Left lobe of liver (tissue), 2 donors: ENCODE measurements around the gene RAB4A. TPM values are rescaled to one million over a fixed set of nuclear protein-coding genes. Genes with fewer than 3 reads are reported as not detected.
"Not testable (repeated sequence)": the region's sequence is repeated elsewhere in the genome, so short reads cannot be mapped to it uniquely, and the experiment has no call there.

Experiments used
- ATAC-seq: fragments of 200-7000 bp; cut with Tn5 transposase; one replicate; pipeline ENCODE4 v1.9.1; 2020; ENCODE audit warnings: mild to moderate bottlenecking, moderate library complexity
- DNase-seq: peaks from one replicate; pipeline ENCODE4 v3.0.0-alpha.2; 2020; ENCODE audit warnings: low spot score
- total RNA-seq: library from RNA; stranded (reverse); gene quantifications from one replicate; pipeline ENCODE4 v1.2.1, GENCODE V29; 2021
- donor health status: DM: no; HTN: no; CAD: no; lungs with moderate emphysema.
- donor health status: DM: no; HTN: yes; CAD: no.

RAB4A gene
- total RNA-seq, 1 donor from 2014 or later = 63.7 TPM

- peak; percentile 11 for ATAC-seq
These were observed 24.8 kb downstream of the RAB4A start for GRCh38 chr1:229295745-229296144.

GRCh38 chr1:229296541-229296941, 25.6 kb downstream of the RAB4A start:
- DNase-seq (no peak), ATAC-seq (no peak)

More at GRCh38 chr1:229295745-229296144, 24.8 kb downstream of the RAB4A start:
- DNase-seq = no peak

GRCh38 chr1:229297746-229298145, 26.8 kb downstream of the RAB4A start:
- ATAC-seq (no peak), DNase-seq (no peak)

- ATAC-seq = peak; percentile 80
- DNase-seq = peak; percentile 76
These were observed 27.5 kb downstream of the RAB4A start for GRCh38 chr1:229298420-229298819.

GRCh38 chr1:229298887-229299503, 28.1 kb downstream of the RAB4A start:
- peak; percentile 81 for ATAC-seq
- DNase-seq = peak; percentile 68

- ATAC-seq (no peak), DNase-seq (no peak)
These were observed 29.3 kb downstream of the RAB4A start for GRCh38 chr1:229300099-229300757.

GRCh38 chr1:229302740-229303139, 31.8 kb downstream of the RAB4A start:
- ATAC-seq (no peak), DNase-seq (no peak)

GRCh38 chr1:229303855-229304254, 32.9 kb downstream of the RAB4A start:
- ATAC-seq = no peak
- no peak for DNase-seq

GRCh38 chr1:229305392-229305791, 34.5 kb downstream of the RAB4A start:
- no peak for DNase-seq
- no peak for ATAC-seq

GRCh38 chr1:229309074-229309473, 38.2 kb downstream of the RAB4A start:
- ATAC-seq = no peak

GRCh38 chr1:229309684-229310083, 38.8 kb downstream of the RAB4A start:
- no peak for DNase-seq

More at GRCh38 chr1:229309074-229309473, 38.2 kb downstream of the RAB4A start:
- no peak for DNase-seq

GRCh38 chr1:229310833-229311232, 39.9 kb downstream of the RAB4A start:
- ATAC-seq (peak; percentile 96), DNase-seq (peak; percentile 78)

More at GRCh38 chr1:229309684-229310083, 38.8 kb downstream of the RAB4A start:
- ATAC-seq = no peak

GRCh38 chr1:229316166-229316565, 45.3 kb downstream of the RAB4A start:
- ATAC-seq (no peak), DNase-seq (no peak)

- DNase-seq (no peak), ATAC-seq (no peak)
These were observed 47.1 kb downstream of the RAB4A start for GRCh38 chr1:229318056-229318455.

GRCh38 chr1:229319487-229319886, 48.6 kb downstream of the RAB4A start:
- DNase-seq (no peak), ATAC-seq (no peak)

GRCh38 chr1:229323201-229323600, 52.3 kb downstream of the RAB4A start:
- ATAC-seq (no peak), DNase-seq (no peak)

GRCh38 chr1:229323885-229324553, 53.1 kb downstream of the RAB4A start:
- DNase-seq (peak; percentile 76), ATAC-seq (peak; percentile 93)

GRCh38 chr1:229325401-229325800, 54.5 kb downstream of the RAB4A start:
- ATAC-seq (no peak), DNase-seq (no peak)

GRCh38 chr1:229325853-229326487, 55.1 kb downstream of the RAB4A start:
- ATAC-seq = no peak
- no peak for DNase-seq

- DNase-seq (no peak), ATAC-seq (no peak)
These were observed 55.7 kb downstream of the RAB4A start for GRCh38 chr1:229326601-229327000.

GRCh38 chr1:229327765-229328164, 56.9 kb downstream of the RAB4A start:
- DNase-seq, ATAC-seq: not testable (repeated sequence)
